Measurements from ENCODE around the gene ARV1.
A peak's percentile ranks its signal among the peaks of the same experiment; 100 is the strongest.

Gene ARV1

GRCh38 chr1:230978491-230979388, at the start of gene ARV1, which contains the start of gene TTC13:
Gene ARV1, plus strand, starts transcription at chr1:230979094. Its CDS starts 12 bp downstream, at chr1:230979106.
Gene TTC13, minus strand, starts transcription at chr1:230978861. Its CDS starts 31 bp downstream, at chr1:230978830.
- Histone ChIP-seq H3K36me3 (ENCODE audit: insufficient read depth, low read length) (peaks cover 20% of the 10 kb centered on the region), H3K4me1 (ENCODE audit: insufficient read depth, low read length) (peaks cover 13% of the 10 kb centered on the region), H3K9me3 (ENCODE audit: low read length) (no peaks in the 10 kb centered on the region), H3K27me3 (ENCODE audit: insufficient read depth, low read length) (no peaks in the 10 kb centered on the region), H3K4me3 (ENCODE audit: low read length) (peak within 1 kb of the TSS; percentile 75), H2AFZ (ENCODE audit: low read depth, low read length) (peak within 1 kb of the TSS; percentile 49)

DNA sequence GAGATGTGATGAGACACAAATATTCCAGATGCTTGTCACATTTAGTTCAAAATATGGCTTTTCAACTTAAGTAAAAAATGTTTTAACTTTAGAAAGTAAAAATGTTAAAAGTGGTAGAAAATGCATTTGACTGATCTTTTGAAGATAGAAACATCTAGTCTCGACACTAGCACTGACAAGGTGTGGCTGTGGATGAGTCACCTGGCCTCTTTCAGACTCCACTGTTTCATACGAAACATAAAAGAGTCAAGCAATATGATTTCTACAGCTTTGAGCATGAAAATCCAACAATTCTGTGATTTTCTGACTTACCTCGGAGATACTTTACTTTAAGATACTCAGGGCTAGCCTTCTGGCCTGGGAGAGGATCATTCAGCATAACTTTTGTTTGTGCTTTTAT, 47.9 kb upstream of the ARV1 start:
- no peaks in the 10 kb centered on the region for H3K4me1 ChIP-seq (ENCODE audit: insufficient read depth, low read length)
- H3K4me3 ChIP-seq (ENCODE audit: low read length), result no peak overlapping the region
- H3K27me3 ChIP-seq (ENCODE audit: insufficient read depth, low read length), result no peaks in the 10 kb centered on the region
- H2AFZ ChIP-seq (ENCODE audit: low read depth, low read length), result no peak overlapping the region
- peaks cover 33% of the 10 kb centered on the region for H3K36me3 ChIP-seq (ENCODE audit: insufficient read depth, low read length)
- no peaks in the 10 kb centered on the region for H3K9me3 ChIP-seq (ENCODE audit: low read length)

- H2AFZ ChIP-seq (ENCODE audit: low read depth, low read length), result no peak overlapping the region
- H3K36me3 ChIP-seq (ENCODE audit: insufficient read depth, low read length), result peaks cover 14% of the 10 kb centered on the region
- H3K4me3 ChIP-seq (ENCODE audit: low read length), result no peak overlapping the region
- H3K4me1 ChIP-seq (ENCODE audit: insufficient read depth, low read length), result peaks cover 9% of the 10 kb centered on the region
- H3K27me3 ChIP-seq (ENCODE audit: insufficient read depth, low read length), result no peaks in the 10 kb centered on the region
- H3K9me3 ChIP-seq (ENCODE audit: low read length), result no peaks in the 10 kb centered on the region
These were observed 43.0 kb upstream of the ARV1 start for GRCh38 chr1:230935852-230936251.

- H3K4me1 ChIP-seq (ENCODE audit: insufficient read depth, low read length), result peaks cover 9% of the 10 kb centered on the region
- H3K27me3 ChIP-seq (ENCODE audit: insufficient read depth, low read length), result no peaks in the 10 kb centered on the region
- no peaks in the 10 kb centered on the region for H3K9me3 ChIP-seq (ENCODE audit: low read length)
- no peak overlapping the region for H2AFZ ChIP-seq (ENCODE audit: low read depth, low read length)
- H3K4me3 ChIP-seq (ENCODE audit: low read length), result no peak overlapping the region
- peaks cover 8% of the 10 kb centered on the region for H3K36me3 ChIP-seq (ENCODE audit: insufficient read depth, low read length)
These were observed 42.4 kb upstream of the ARV1 start for GRCh38 chr1:230936475-230936874.

- Histone ChIP-seq H3K4me3 (ENCODE audit: low read length) (no peak overlapping the region), H3K9me3 (ENCODE audit: low read length) (no peaks in the 10 kb centered on the region), H3K27me3 (ENCODE audit: insufficient read depth, low read length) (no peaks in the 10 kb centered on the region), H3K36me3 (ENCODE audit: insufficient read depth, low read length) (peaks cover 4% of the 10 kb centered on the region), H3K4me1 (ENCODE audit: insufficient read depth, low read length) (peaks cover 9% of the 10 kb centered on the region), H2AFZ (ENCODE audit: low read depth, low read length) (no peak overlapping the region)
These were observed 41.5 kb upstream of the ARV1 start for GRCh38 chr1:230937371-230937770.

DNA sequence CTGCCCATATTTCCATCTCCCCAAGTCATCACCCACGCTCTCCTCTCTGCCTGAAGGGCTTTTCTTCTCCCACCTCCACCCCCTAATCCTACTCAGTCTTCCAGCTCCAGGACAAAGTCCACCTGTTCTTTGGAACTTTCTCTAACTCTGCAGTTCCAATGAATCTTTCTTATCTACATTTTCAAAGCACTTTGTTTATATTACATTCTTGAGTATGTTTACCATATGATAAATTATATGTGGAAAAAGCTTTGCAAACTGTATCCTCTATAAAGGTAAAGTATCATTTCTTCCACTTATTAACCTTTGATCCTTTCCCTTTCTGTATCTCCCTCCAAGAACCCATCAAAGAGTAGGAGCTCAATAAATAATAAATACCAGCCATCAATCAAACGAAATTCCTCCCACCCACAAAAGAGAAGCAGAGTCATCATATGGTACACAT, 39.9 kb upstream of the ARV1 start:
- Histone ChIP-seq H3K36me3 (ENCODE audit: insufficient read depth, low read length) (peaks cover 5% of the 10 kb centered on the region), H3K9me3 (ENCODE audit: low read length) (no peaks in the 10 kb centered on the region), H3K27me3 (ENCODE audit: insufficient read depth, low read length) (no peaks in the 10 kb centered on the region), H3K4me1 (ENCODE audit: insufficient read depth, low read length) (peaks cover 9% of the 10 kb centered on the region), H3K4me3 (ENCODE audit: low read length) (no peak overlapping the region), H2AFZ (ENCODE audit: low read depth, low read length) (no peak overlapping the region)

DNA sequence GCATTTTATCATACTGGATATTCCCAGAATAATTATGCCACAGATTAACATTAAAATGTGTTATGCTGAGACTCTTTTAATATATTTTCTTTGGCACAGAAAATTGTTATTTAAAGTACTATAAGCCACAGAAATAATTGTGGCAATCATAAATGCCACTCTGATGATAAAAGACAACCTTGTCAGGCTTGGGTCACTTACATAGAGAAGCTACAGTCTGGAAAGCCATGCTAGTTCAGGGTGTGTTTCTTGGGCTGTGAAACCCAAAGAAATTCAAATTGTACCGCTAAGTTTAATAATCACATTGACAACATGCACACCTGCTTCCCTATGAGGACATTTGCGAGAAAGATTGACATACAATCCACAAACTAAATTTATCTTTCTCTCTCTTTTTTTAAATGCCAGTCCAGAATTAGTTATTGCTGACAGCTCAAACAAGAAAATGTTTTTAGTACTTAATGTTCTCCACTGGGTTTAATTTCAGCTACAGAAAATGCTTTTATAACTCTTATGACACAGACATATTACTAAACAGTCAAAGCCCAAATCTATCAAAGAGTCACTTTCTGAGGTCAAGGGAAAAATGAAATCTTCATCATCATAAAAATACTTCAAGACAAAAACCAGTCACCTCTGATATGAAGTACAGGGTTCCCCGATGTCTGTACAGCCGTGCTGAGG, 38.9 kb upstream of the ARV1 start:
- Histone ChIP-seq H3K9me3 (ENCODE audit: low read length) (no peaks in the 10 kb centered on the region), H3K27me3 (ENCODE audit: insufficient read depth, low read length) (no peaks in the 10 kb centered on the region), H3K4me1 (ENCODE audit: insufficient read depth, low read length) (peaks cover 9% of the 10 kb centered on the region), H3K4me3 (ENCODE audit: low read length) (no peak overlapping the region), H3K36me3 (ENCODE audit: insufficient read depth, low read length) (peaks cover 5% of the 10 kb centered on the region), H2AFZ (ENCODE audit: low read depth, low read length) (no peak overlapping the region)

GRCh38 chr1:230940848-230941247, 38.0 kb upstream of the ARV1 start:
- Histone ChIP-seq H3K36me3 (ENCODE audit: insufficient read depth, low read length) (peaks cover 5% of the 10 kb centered on the region), H3K27me3 (ENCODE audit: insufficient read depth, low read length) (no peaks in the 10 kb centered on the region), H3K4me3 (ENCODE audit: low read length) (no peak overlapping the region), H3K9me3 (ENCODE audit: low read length) (no peaks in the 10 kb centered on the region), H2AFZ (ENCODE audit: low read depth, low read length) (no peak overlapping the region), H3K4me1 (ENCODE audit: insufficient read depth, low read length) (peaks cover 9% of the 10 kb centered on the region)

DNA sequence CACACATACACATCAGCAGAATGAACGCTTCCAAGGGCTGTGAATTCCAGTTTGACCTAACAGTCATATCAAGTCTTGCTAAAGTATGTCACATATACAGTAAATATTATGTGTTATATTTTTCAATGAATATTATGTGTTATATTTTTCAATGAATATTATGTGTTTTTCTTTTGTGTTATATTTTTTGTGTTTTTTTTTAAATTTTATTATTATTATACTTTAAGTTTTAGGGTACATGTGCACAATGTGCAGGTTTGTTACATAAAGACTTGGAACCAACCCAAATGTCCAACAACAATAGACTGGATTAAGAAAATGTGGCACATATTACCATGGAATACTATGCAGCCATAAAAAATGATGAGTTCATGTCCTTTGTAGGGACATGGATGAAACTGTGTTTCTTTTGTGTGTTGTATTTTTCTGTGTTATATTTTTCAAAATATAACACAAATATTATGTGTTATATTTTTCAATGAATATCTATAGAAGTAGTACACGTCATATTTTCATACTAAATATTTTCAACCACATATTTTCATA, 35.8 kb upstream of the ARV1 start:
- no peak overlapping the region for H2AFZ ChIP-seq (ENCODE audit: low read depth, low read length)
- H3K4me1 ChIP-seq (ENCODE audit: insufficient read depth, low read length), result peaks cover 9% of the 10 kb centered on the region
- peaks cover 5% of the 10 kb centered on the region for H3K36me3 ChIP-seq (ENCODE audit: insufficient read depth, low read length)
- no peaks in the 10 kb centered on the region for H3K27me3 ChIP-seq (ENCODE audit: insufficient read depth, low read length)
- no peaks in the 10 kb centered on the region for H3K9me3 ChIP-seq (ENCODE audit: low read length)
- no peak overlapping the region for H3K4me3 ChIP-seq (ENCODE audit: low read length)

DNA sequence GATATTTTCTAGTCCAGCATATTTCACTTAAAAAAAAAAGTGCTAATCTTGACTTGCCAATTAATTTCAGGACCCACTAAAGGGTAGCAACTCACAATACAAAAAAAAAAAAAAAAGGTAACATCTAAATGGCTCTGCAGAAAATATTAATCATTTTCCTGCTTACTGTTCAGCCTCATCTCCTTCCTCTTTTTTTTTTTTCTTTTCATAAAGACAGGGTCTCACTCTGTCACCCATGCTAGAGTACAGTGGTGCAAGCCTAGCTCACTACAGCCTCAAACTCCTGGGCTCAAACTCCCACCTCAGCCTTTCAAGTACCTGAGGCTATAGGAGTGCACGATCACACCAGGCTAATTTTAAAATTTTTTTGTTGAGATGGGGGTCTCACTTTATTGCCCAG, 30.6 kb upstream of the ARV1 start:
- Histone ChIP-seq H3K36me3 (ENCODE audit: insufficient read depth, low read length) (peaks cover 4% of the 10 kb centered on the region), H3K27me3 (ENCODE audit: insufficient read depth, low read length) (no peaks in the 10 kb centered on the region), H2AFZ (ENCODE audit: low read depth, low read length) (no peak overlapping the region), H3K4me1 (ENCODE audit: insufficient read depth, low read length) (no peaks in the 10 kb centered on the region), H3K9me3 (ENCODE audit: low read length) (no peaks in the 10 kb centered on the region), H3K4me3 (ENCODE audit: low read length) (no peak overlapping the region)

- Histone ChIP-seq H3K9me3 (ENCODE audit: low read length) (no peaks in the 10 kb centered on the region), H3K27me3 (ENCODE audit: insufficient read depth, low read length) (no peaks in the 10 kb centered on the region), H3K4me1 (ENCODE audit: insufficient read depth, low read length) (no peaks in the 10 kb centered on the region), H3K4me3 (ENCODE audit: low read length) (no peak overlapping the region), H2AFZ (ENCODE audit: low read depth, low read length) (no peak overlapping the region), H3K36me3 (ENCODE audit: insufficient read depth, low read length) (peaks cover 4% of the 10 kb centered on the region)
These were observed 30.0 kb upstream of the ARV1 start for GRCh38 chr1:230948903-230949302.

DNA sequence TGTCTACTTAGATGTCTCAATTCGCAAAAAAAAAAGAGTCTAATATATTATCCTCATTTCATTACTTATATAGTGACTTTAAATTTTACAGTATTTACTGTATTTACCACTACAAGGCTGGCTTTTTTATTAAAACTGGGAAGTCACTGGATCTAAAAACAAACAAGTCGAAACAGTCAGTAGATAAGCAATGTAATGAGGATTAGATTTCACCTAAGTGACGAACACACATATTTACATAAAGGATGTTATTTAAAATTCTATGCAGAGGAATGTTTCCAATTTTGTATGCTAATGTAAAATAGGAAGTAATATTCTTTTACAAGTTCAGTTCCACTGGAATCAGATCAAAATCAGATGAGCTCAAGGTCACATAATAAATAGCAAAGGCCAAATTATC, 28.5 kb upstream of the ARV1 start:
- peaks cover 2% of the 10 kb centered on the region for H3K36me3 ChIP-seq (ENCODE audit: insufficient read depth, low read length)
- no peaks in the 10 kb centered on the region for H3K27me3 ChIP-seq (ENCODE audit: insufficient read depth, low read length)
- no peaks in the 10 kb centered on the region for H3K9me3 ChIP-seq (ENCODE audit: low read length)
- H2AFZ ChIP-seq (ENCODE audit: low read depth, low read length), result no peak overlapping the region
- H3K4me1 ChIP-seq (ENCODE audit: insufficient read depth, low read length), result no peaks in the 10 kb centered on the region
- H3K4me3 ChIP-seq (ENCODE audit: low read length), result no peak overlapping the region

DNA sequence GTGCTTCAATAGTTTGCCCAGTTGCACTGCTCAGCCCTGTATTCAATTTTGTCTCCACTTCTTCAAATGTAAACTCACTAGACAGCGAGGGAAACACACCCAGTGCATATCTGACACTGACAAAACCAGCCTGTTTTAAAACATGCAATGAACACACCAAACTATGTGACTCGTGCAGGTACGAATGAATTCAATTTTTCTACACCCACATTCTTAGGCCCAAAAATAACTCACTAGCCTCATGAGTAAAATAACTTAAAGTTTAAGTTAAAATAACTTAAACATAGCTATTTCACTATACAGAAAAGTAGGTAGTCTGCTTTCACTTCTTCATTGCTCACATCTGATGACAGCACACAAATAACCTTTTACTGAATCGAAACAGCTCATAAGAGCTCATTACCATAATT, 21.3 kb upstream of the ARV1 start:
- no peaks in the 10 kb centered on the region for H3K9me3 ChIP-seq (ENCODE audit: low read length)
- no peak overlapping the region for H3K4me3 ChIP-seq (ENCODE audit: low read length)
- H2AFZ ChIP-seq (ENCODE audit: low read depth, low read length), result no peak overlapping the region
- no peaks in the 10 kb centered on the region for H3K27me3 ChIP-seq (ENCODE audit: insufficient read depth, low read length)
- no peaks in the 10 kb centered on the region for H3K4me1 ChIP-seq (ENCODE audit: insufficient read depth, low read length)
- H3K36me3 ChIP-seq (ENCODE audit: insufficient read depth, low read length), result peaks cover 12% of the 10 kb centered on the region

Measured in neuron (in vitro differentiated cells).